BJ (cell line): ENCODE measurements around the gene DEFB132. TPM values are rescaled to one million over a fixed set of nuclear protein-coding genes. Genes with fewer than 3 reads are reported as not detected.

Experiments
- CTCF ChIA-PET: fragments of 350-600 bp; formaldehyde crosslinking; extraction: SDS; loops from one replicate; lab custom pipeline; 2021; ENCODE audit warnings: antibody characterized with exemption, inconsistent platforms; lab: Yijun Ruan, JAX
- POLR2A ChIA-PET: fragments of 300-600 bp; sonication (Branson Sonifier 250); formaldehyde crosslinking; extraction: SDS; loops from one replicate; lab custom pipeline; 2021; ENCODE audit warnings: antibody characterized with exemption; lab: Charles Lee
- DNase-seq: peaks from one replicate; pipeline ENCODE4 v3.0.0-alpha.2; 2011; ENCODE audit warnings: low read depth
- H3K27me3 ChIP-seq: 2 replicates; pipeline ENCODE4 v1.6.0; 2011; ENCODE audit warnings: low read length; ENCODE audit not compliant: control insufficient read depth, insufficient read depth
- H3K36me3 ChIP-seq: 2 replicates; pipeline ENCODE4 v1.5.1; 2011; ENCODE audit warnings: low read length; ENCODE audit not compliant: control insufficient read depth, insufficient read depth
- H3K4me3 ChIP-seq: 2 replicates; pipeline ENCODE4 v1.5.1; 2011; ENCODE audit warnings: low read depth, mild to moderate bottlenecking, control low read depth, low read length
- CTCF ChIP-seq: IDR thresholded peaks from 2 replicates; pipeline ENCODE4 v1.5.1; 2011; ENCODE audit warnings: low read depth, mild to moderate bottlenecking, control low read depth, inconsistent platforms, low read length, moderate library complexity; ENCODE audit not compliant: insufficient read depth
- polyA plus RNA-seq: library from polyadenylated mRNA; depleted of rRNA; stranded (reverse); fragments of >200 nt; gene quantifications from 2 replicates; pipeline ENCODE4 v1.2.3, GENCODE V29; 2011

DEFB132 gene
- polyA plus RNA-seq, 1 experiment: not detected

- H3K36me3 ChIP-seq: no peaks in the 10 kb centered on the region
- no peaks in the 10 kb centered on the region for H3K27me3 ChIP-seq
- TF ChIP-seq CTCF: 0 out of 2 replicates have a peak, but pooled peaks have one; percentile 26
- ChIA-PET CTCF (interaction anchor here (1.1 to 1.4 kb wide), 3 partner anchors 23 to 34 kb away, joined by 3 to 5 read pairs (median 3); no protein-coding TSS in a partner anchor), POLR2A (interaction anchor here (0.6 kb wide), 1 partner anchor 13 kb away, joined by 3 read pairs; no protein-coding TSS in a partner anchor)
- H3K4me3 ChIP-seq: peak within 1 kb of the TSS; percentile 90
- peak; percentile 82 for DNase-seq
Observed at GRCh38 chr20:297098-297924, 39.8 kb downstream of the DEFB132 start, which contains the start of gene ZCCHC3. TSS of gene ZCCHC3 (plus strand) at chr20:297570. CDS start at chr20:297587, 17 bp downstream.

- Histone ChIP-seq H3K36me3 (no peaks in the 10 kb centered on the region), H3K27me3 (no peaks in the 10 kb centered on the region), H3K4me3 (peak overlapping the region; percentile 90)
- DNase-seq: no peak
- no peak for TF ChIP-seq CTCF
- ChIA-PET CTCF (interaction anchor here (0.7 to 1.4 kb wide), 2 partner anchors 22 to 75 kb away, joined by 3 read pairs; no protein-coding TSS in a partner anchor), POLR2A (interaction anchor here (0.6 kb wide), 1 partner anchor 12 kb away, joined by 3 read pairs; no protein-coding TSS in a partner anchor)
Observed at GRCh38 chr20:297925-298775, 40.6 kb downstream of the DEFB132 start.

GRCh38 chr20:298776-299391, 41.4 kb downstream of the DEFB132 start:
- TF ChIP-seq CTCF: no peak

GRCh38 chr20:300345-300990, 42.9 kb downstream of the DEFB132 start:
- no peak for TF ChIP-seq CTCF
- ChIA-PET POLR2A (no interaction called here), CTCF (interaction anchor here (0.8 to 1.6 kb wide), 4 partner anchors 8 to 345 kb away, joined by 3 to 4 read pairs (median 3); no protein-coding TSS in a partner anchor)
- DNase-seq: no peak
- peak overlapping the region; percentile 18; the same call in 1 of the 2 replicates for H3K4me3 ChIP-seq
- no peaks in the 10 kb centered on the region for H3K36me3 ChIP-seq
- H3K27me3 ChIP-seq: no peaks in the 10 kb centered on the region

More at GRCh38 chr20:298776-299391, 41.4 kb downstream of the DEFB132 start:
- H3K4me3 ChIP-seq: peak overlapping the region; percentile 90
- POLR2A ChIA-PET: interaction anchor here (0.5 kb wide), 1 partner anchor 532 kb away, joined by 3 read pairs; no protein-coding TSS in a partner anchor
- CTCF ChIA-PET: interaction anchor here (1.4 to 1.6 kb wide), 2 partner anchors 22 to 32 kb away, joined by 3 to 4 read pairs; no protein-coding TSS in a partner anchor
- no peaks in the 10 kb centered on the region for H3K27me3 ChIP-seq
- H3K36me3 ChIP-seq: no peaks in the 10 kb centered on the region
- DNase-seq: no peak
